ENCODE measurements around the gene ATP1A4. TPM values are rescaled to one million over a fixed set of nuclear protein-coding genes. Genes with fewer than 3 reads are reported as not detected.

Gene ATP1A4
- total RNA-seq, 2 experiments from 2014 or later, result 0.40 TPM; not detected in 1

DNA sequence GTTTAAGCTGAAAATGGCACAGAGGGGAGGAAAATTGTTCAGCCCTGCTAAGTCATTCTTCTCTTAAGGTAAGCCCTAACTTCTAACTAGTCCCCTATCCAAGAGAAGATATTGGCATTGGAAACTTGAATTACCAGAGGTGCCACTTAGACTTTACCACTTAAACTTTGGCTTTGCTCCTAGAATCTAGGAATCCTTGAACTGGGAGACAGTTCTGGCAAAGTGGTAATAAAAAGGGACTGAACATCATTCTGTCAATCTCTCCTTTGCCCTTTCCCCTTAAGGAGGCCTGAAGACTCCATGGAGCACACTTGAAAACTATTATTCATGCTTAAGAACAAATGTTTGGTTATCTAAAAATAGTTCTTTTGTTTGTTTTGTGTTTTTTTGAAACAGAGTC, 8.4 kb downstream of the ATP1A4 start:
- no peaks in the 10 kb centered on the region for H3K36me3 Mint-ChIP-seq

GRCh38 chr1:160161965-160162705, 10.7 kb downstream of the ATP1A4 start:
- DNase-seq (no peak), ATAC-seq (no peak)
- CTCF ChIA-PET, result interaction anchor here (0.7 to 0.9 kb wide), 2 partner anchors 123 to 214 kb away, joined by 3 read pairs; partner anchors contain the start of gene PEX19
- peaks cover 48% of the 10 kb centered on the region for H3K27me3 Mint-ChIP-seq
- H3K4me1 Mint-ChIP-seq, result peaks cover 19% of the 10 kb centered on the region
- no peaks in the 10 kb centered on the region for H3K36me3 Mint-ChIP-seq
- H3K4me3 Mint-ChIP-seq, result no peak overlapping the region
- H3K27ac Mint-ChIP-seq, result no peak overlapping the region
- no peaks in the 10 kb centered on the region for H3K9me3 Mint-ChIP-seq (ENCODE audit: low read depth)

More for the DNA sequence above, 8.4 kb downstream of the ATP1A4 start:
- H3K9me3 Mint-ChIP-seq (ENCODE audit: low read depth), result no peaks in the 10 kb centered on the region
- no peak overlapping the region for H3K27ac Mint-ChIP-seq
- H3K27me3 Mint-ChIP-seq, result peaks cover 36% of the 10 kb centered on the region
- ATAC-seq, result no peak
- DNase-seq, result no peak
- CTCF ChIA-PET, result interaction anchor here (0.9 to 1.9 kb wide), 2 partner anchors 92 to 132 kb away, joined by 3 to 4 read pairs; no protein-coding TSS in a partner anchor
- peaks cover 9% of the 10 kb centered on the region for H3K4me1 Mint-ChIP-seq
- no peak overlapping the region for H3K4me3 Mint-ChIP-seq

- no peak for DNase-seq
- Mint-ChIP-seq H3K9me3 (ENCODE audit: low read depth) (no peaks in the 10 kb centered on the region), H3K4me3 (no peak overlapping the region), H3K36me3 (no peaks in the 10 kb centered on the region), H3K27me3 (peaks cover 45% of the 10 kb centered on the region), H3K4me1 (peaks cover 19% of the 10 kb centered on the region), H3K27ac (no peak overlapping the region)
- CTCF ChIA-PET, result interaction anchor here (0.8 kb wide), 1 partner anchor 89 kb away, joined by 3 read pairs; no protein-coding TSS in a partner anchor
- no peak for ATAC-seq
Measured at GRCh38 chr1:160162931-160163330, 11.5 kb downstream of the ATP1A4 start.

- Mint-ChIP-seq H3K9me3 (ENCODE audit: low read depth) (no peaks in the 10 kb centered on the region), H3K36me3 (no peaks in the 10 kb centered on the region), H3K4me1 (peaks cover 19% of the 10 kb centered on the region), H3K4me3 (no peak overlapping the region), H3K27ac (no peak overlapping the region), H3K27me3 (peaks cover 40% of the 10 kb centered on the region)
- DNase-seq (no peak), ATAC-seq (no peak)
- CTCF ChIA-PET, result no interaction called here
Measured at GRCh38 chr1:160163615-160164014, 12.2 kb downstream of the ATP1A4 start.

DNA sequence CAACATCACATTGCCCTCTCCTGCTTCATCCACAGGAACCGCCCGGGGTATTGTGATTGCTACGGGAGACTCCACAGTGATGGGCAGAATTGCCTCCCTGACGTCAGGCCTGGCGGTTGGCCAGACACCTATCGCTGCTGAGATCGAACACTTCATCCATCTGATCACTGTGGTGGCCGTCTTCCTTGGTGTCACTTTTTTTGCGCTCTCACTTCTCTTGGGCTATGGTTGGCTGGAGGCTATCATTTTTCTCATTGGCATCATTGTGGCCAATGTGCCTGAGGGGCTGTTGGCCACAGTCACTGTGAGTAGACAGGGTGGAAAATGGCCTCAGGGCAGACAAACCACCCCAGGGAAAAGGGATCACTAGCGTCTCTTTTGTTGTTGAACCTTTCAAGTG, 12.7 kb downstream of the ATP1A4 start:
- Mint-ChIP-seq H3K4me1 (peaks cover 20% of the 10 kb centered on the region), H3K4me3 (no peak overlapping the region), H3K27ac (no peak overlapping the region), H3K36me3 (no peaks in the 10 kb centered on the region), H3K9me3 (ENCODE audit: low read depth) (no peaks in the 10 kb centered on the region), H3K27me3 (peaks cover 43% of the 10 kb centered on the region)
- DNase-seq (no peak), ATAC-seq (no peak)
- CTCF ChIA-PET, result no interaction called here

GRCh38 chr1:160166166-160166868, 14.9 kb downstream of the ATP1A4 start:
- no peak for ATAC-seq
- DNase-seq, result no peak
- H3K27ac Mint-ChIP-seq, result no peak overlapping the region

DNA sequence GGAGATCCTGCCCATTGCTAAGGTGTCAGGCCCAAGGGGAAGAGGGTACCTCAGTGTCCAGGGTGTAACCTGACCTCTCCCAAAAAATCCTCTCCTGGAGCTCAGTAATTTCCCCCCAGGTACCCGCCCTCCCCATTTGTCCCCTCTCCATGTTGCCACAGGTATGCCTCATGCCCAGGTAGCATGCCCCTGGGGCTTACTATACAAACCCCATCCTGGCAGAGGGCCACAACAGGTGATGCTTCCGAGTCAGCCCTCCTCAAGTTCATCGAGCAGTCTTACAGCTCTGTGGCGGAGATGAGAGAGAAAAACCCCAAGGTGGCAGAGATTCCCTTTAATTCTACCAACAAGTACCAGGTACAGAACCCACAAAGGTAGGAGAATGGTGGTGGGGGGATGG, 15.7 kb downstream of the ATP1A4 start:
- ATAC-seq (no peak), DNase-seq (no peak)
- H3K27me3 Mint-ChIP-seq, result peaks cover 50% of the 10 kb centered on the region
- H3K4me1 Mint-ChIP-seq, result peaks cover 28% of the 10 kb centered on the region
- no peak overlapping the region for H3K4me3 Mint-ChIP-seq
- H3K9me3 Mint-ChIP-seq (ENCODE audit: low read depth), result no peaks in the 10 kb centered on the region
- no peak overlapping the region for H3K27ac Mint-ChIP-seq
- CTCF ChIA-PET, result interaction anchor here (0.7 kb wide), 1 partner anchor 66 kb away, joined by 3 read pairs; no protein-coding TSS in a partner anchor
- no peaks in the 10 kb centered on the region for H3K36me3 Mint-ChIP-seq

More at GRCh38 chr1:160166166-160166868, 14.9 kb downstream of the ATP1A4 start:
- Mint-ChIP-seq H3K27me3 (peaks cover 49% of the 10 kb centered on the region), H3K9me3 (ENCODE audit: low read depth) (no peaks in the 10 kb centered on the region), H3K4me1 (peaks cover 30% of the 10 kb centered on the region), H3K36me3 (no peaks in the 10 kb centered on the region), H3K4me3 (no peak overlapping the region)
- CTCF ChIA-PET, result interaction anchor here (0.7 kb wide), 1 partner anchor 66 kb away, joined by 3 read pairs; no protein-coding TSS in a partner anchor

DNA sequence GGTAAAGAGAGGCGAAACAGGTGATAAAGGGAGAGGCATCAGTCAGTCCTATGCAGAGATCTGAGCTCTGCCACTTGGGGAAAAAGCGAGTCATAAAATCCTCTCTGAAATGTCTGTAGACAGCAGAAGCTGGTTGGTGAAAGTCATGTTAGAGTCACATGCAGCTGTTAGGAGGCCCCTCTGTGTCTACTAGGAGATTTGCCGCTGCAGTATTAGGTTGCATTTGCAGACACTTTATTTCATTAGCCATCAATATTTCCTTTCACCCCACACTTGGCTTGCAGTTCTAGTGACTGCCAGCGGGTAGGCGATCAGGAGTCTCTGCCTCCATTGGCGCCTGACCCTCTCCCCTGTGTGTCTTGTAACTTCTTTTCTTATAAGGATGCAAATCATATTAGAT, 16.2 kb downstream of the ATP1A4 start:
- DNase-seq, result no peak
- Mint-ChIP-seq H3K4me1 (peaks cover 25% of the 10 kb centered on the region), H3K27me3 (peaks cover 53% of the 10 kb centered on the region), H3K27ac (no peak overlapping the region), H3K9me3 (ENCODE audit: low read depth) (no peaks in the 10 kb centered on the region), H3K4me3 (no peak overlapping the region), H3K36me3 (no peaks in the 10 kb centered on the region)
- no peak for ATAC-seq
- CTCF ChIA-PET, result no interaction called here

- no peak overlapping the region for H3K4me3 Mint-ChIP-seq
- peaks cover 25% of the 10 kb centered on the region for H3K4me1 Mint-ChIP-seq
- H3K9me3 Mint-ChIP-seq (ENCODE audit: low read depth), result no peaks in the 10 kb centered on the region
- H3K27me3 Mint-ChIP-seq, result peaks cover 57% of the 10 kb centered on the region
- DNase-seq, result no peak
- ATAC-seq, result no peak
- CTCF ChIA-PET, result interaction anchor here (1.5 to 1.8 kb wide), 2 partner anchors 82 to 84 kb away, joined by 5 to 7 read pairs; no protein-coding TSS in a partner anchor
- H3K36me3 Mint-ChIP-seq, result no peaks in the 10 kb centered on the region
- H3K27ac Mint-ChIP-seq, result no peak overlapping the region
Measured at GRCh38 chr1:160168016-160168415, 16.6 kb downstream of the ATP1A4 start.

GRCh38 chr1:160168609-160169369, 17.4 kb downstream of the ATP1A4 start:
- peaks cover 59% of the 10 kb centered on the region for H3K27me3 Mint-ChIP-seq
- H3K4me1 Mint-ChIP-seq, result peaks cover 21% of the 10 kb centered on the region
- CTCF ChIA-PET, result interaction anchor here (0.9 to 1.8 kb wide), 8 partner anchors 8 to 208 kb away, joined by 3 to 7 read pairs (median 3); partner anchors contain the start of gene CASQ1
- DNase-seq (no peak), ATAC-seq (no peak)
- H3K36me3 Mint-ChIP-seq, result no peaks in the 10 kb centered on the region
- H3K9me3 Mint-ChIP-seq (ENCODE audit: low read depth), result no peaks in the 10 kb centered on the region
- no peak overlapping the region for H3K4me3 Mint-ChIP-seq
- no peak overlapping the region for H3K27ac Mint-ChIP-seq

DNA sequence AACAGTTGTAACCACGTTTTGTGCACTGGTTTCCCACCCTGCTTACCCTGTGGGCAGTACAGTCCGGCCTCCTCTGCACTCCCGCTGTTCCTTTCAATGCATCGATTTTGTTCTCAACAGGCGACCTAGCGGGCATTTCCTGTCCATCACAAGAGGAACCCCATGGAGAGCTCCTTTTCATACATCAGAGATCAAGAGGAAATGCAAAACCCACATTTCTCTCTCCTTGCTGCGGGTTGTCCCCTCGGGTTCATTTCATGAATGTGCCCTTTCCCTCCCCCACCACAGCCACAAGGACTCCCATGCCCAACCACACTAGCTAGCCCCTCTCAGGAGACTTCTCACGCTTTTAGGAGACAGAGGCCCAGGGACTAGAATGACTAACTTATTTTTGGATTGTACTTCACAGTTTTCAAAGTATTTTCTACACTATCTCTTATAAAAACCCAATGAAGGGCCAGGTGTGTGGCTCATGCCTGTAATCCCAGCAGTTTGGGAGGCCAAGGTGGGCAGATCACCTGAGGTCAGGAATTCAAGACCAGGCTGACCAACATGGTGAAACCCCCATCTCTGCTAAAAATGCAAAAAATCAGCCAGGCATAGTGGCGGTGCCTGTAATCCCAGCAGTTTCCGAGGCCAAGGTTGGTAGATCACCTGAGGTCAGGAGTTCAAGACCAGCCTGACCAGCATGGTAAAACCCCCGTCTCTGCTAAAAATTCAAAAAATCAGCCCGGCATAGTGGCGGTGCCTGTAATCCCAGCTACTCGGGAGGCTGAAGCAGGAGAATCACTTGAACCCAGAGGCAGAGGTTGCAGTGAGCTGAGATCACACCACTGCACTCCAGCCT, 18.4 kb downstream of the ATP1A4 start:
- no peak overlapping the region for H3K27ac Mint-ChIP-seq
- CTCF ChIA-PET, result interaction anchor here (0.9 to 1.8 kb wide), 8 partner anchors 9 to 207 kb away, joined by 3 to 7 read pairs (median 3); partner anchors contain the start of gene CASQ1
- DNase-seq, result peak; percentile 66
- ATAC-seq, result peak; percentile 55
- no peaks in the 10 kb centered on the region for H3K36me3 Mint-ChIP-seq
- no peak overlapping the region for H3K4me3 Mint-ChIP-seq
- peaks cover 66% of the 10 kb centered on the region for H3K27me3 Mint-ChIP-seq
- H3K4me1 Mint-ChIP-seq, result peaks cover 21% of the 10 kb centered on the region
- no peaks in the 10 kb centered on the region for H3K9me3 Mint-ChIP-seq (ENCODE audit: low read depth)

DNA sequence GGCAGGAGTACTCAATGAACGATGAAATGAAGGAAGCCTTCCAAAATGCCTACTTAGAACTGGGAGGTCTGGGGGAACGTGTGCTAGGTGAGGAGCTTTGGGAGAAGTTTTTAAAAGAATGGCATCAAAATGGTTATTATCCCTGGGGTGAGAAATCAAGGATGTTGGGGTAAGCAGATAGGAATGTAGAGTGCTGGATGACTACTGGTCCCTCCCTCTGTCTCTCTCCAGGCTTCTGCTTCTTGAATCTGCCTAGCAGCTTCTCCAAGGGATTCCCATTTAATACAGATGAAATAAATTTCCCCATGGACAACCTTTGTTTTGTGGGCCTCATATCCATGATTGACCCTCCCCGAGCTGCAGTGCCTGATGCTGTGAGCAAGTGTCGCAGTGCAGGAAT, 20.0 kb downstream of the ATP1A4 start:
- peaks cover 56% of the 10 kb centered on the region for H3K27me3 Mint-ChIP-seq
- H3K4me1 Mint-ChIP-seq, result peaks cover 14% of the 10 kb centered on the region
- no peaks in the 10 kb centered on the region for H3K9me3 Mint-ChIP-seq (ENCODE audit: low read depth)
- no peak overlapping the region for H3K27ac Mint-ChIP-seq
- no peaks in the 10 kb centered on the region for H3K36me3 Mint-ChIP-seq
- DNase-seq (no peak), ATAC-seq (no peak)
- CTCF ChIA-PET, result interaction anchor here (1.1 kb wide), 1 partner anchor 22 kb away, joined by 3 read pairs; no protein-coding TSS in a partner anchor
- H3K4me3 Mint-ChIP-seq, result no peak overlapping the region
